Activated CD8-positive, alpha-beta memory T cell treated with anti-CD3 and anti-CD28 coated beads, Interleukin-2, amount 50 U/mL, for 1 hour (primary cell): Measurements from ENCODE around the gene C5AR2.
"Not testable (repeated sequence)": the region's sequence is repeated elsewhere in the genome, so short reads cannot be mapped to it uniquely, and the experiment has no call there.

Experiments
- DNase-seq: peaks from one replicate; pipeline ENCODE4 v3.0.0-alpha.2; 2020; ENCODE audit errors: extremely low read depth

C5AR2 gene

GRCh38 chr19:47331931-47332547 is at the start of gene C5AR2:
Gene C5AR2 (plus strand): TSS chr19:47332175. CDS start chr19:47340800, 8,625 bp downstream.
- DNase-seq: no peak

- no peak for DNase-seq
Observed at GRCh38 chr19:47283405-47284059, 48.4 kb upstream of the C5AR2 start.

DNA sequence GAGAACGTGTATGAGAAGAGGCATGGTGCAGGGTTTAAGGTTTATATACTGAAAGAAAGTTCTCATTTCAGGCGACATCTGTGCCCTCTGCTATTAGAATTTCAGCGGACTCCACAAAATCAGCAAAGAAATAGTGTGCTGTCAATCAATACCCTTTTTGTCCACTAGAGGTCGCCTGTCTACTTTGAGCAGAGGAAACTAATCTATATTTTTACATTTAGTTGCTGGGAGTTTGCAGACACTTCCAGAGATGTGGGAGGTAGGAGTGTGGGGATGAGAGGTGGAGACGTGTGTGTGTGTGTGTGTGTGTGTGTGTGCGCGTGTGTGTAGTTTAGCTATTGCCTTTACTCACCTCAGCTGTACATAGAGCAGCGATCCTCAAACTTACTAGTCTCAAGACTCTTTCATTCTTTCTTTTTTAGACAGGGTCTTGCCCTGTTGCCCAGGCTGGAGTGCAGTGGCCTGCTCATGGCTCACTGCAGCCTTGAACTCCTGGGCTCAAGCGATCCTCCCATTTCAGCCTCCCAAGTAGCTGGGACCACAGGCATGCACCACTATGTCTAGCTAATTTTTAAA is 47.6 kb upstream of the C5AR2 start:
- no peak for DNase-seq

GRCh38 chr19:47296036-47296435 is 35.9 kb upstream of the C5AR2 start:
- peak; percentile 81 for DNase-seq

GRCh38 chr19:47300867-47301266 is 31.1 kb upstream of the C5AR2 start:
- DNase-seq: not testable (repeated sequence)

DNA sequence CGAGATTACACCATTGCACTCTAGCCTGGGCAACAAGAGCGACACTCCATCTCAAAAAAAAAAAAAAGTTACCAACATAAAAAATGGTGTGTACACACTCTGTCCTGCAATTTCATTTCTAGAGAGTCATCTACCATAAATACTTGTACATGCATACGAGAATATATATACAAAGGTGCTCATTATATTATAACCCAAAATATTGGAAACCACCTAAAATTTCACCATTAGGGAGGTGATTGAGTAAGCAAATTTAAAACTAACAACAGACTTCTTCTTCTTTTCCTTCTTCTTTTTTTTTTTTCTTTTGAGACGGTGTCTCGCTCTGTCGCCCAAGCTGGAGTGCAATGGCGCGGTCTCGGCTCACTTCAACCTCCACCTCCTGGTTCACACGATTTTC is 29.7 kb upstream of the C5AR2 start:
- no peak for DNase-seq

DNA sequence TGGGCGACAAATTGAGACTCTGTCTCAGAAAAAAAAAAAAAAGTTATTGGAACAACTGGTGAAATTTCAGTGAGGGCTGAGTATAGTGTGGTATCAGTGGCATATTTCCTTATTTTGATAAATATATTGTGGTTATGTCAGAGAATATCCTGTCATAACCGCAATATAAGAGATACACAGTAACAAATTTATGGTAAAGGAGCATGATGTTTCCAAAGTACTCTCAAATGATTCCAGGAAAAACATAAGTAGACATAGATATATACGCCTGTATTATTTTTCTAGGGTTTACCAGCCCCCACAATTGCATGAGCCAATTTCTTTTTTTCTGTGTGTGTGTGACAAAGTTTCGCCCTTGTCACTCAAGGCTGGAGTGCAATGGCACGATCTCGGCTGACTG is 28.0 kb upstream of the C5AR2 start:
- DNase-seq: no peak

DNA sequence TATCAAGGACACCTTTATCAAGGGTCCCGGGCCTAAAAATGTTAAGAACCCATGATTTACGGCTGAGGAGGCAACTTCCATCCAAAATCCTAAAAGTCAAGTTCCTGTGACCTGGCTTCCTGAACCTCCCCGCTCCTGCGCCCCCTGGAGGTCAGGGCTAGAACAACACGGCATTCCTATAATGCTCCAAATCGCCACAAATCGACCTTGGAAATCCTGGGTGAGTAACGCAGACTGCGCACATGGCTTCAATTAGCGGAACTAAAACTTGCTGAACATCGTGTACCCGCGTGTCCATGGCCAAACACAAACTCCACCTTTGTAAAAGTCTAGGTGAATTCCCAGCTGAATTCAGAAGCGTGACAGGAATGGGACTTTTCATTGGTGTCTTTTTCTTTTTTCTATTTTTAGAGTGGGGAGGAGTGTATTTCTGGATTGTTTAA is 26.6 kb upstream of the C5AR2 start:
- DNase-seq: no peak

DNA sequence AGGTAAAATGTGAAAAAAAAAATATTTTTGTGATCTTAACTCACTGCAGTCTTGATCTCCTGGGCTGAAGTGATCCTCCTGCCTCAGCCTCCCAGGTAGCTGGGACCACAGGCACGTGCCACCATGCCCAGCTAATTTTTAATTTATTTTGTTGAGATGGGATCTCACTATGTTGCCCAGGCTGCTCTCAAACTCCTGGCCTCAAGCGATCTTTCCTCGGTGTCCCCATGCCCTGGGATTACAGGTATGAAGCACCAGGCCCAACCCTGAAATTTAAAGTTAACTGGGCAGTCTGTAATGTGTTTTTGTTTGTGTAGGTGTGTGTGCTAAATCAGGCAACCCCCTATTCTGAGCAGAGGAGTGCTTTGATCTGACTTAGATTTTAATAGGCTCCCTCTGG is 25.7 kb upstream of the C5AR2 start:
- no peak for DNase-seq

GRCh38 chr19:47309038-47309437 is 22.9 kb upstream of the C5AR2 start:
- DNase-seq: no peak

- no peak for DNase-seq
Observed at GRCh38 chr19:47309608-47310007, 22.4 kb upstream of the C5AR2 start, which contains the start of gene C5AR1. Gene C5AR1 (plus strand): TSS chr19:47309861. CDS start chr19:47309896, 35 bp downstream.

DNA sequence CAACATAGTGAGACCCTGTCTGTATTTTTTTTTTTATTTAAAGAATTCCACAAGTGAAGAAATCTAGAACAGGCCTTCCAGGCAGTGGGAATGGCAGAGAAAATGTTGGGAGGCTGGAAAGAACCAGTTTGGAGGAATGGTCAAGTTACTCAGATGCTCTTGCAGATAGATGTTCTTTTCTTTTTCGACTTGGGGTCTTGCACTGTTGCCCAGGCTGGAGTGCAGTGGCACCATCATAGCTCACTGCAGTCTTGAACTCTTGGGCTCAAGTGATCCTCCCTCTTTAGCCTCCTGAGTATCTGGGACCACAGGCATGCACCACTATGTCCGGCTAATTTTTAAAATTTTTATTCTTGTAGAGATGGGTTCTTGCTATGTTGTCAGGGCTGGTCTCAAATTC is 21.7 kb upstream of the C5AR2 start:
- no peak for DNase-seq

- no peak for DNase-seq
Observed at GRCh38 chr19:47310819-47311218, 21.2 kb upstream of the C5AR2 start.

- no peak for DNase-seq
Observed at GRCh38 chr19:47312366-47313006, 19.5 kb upstream of the C5AR2 start.

DNA sequence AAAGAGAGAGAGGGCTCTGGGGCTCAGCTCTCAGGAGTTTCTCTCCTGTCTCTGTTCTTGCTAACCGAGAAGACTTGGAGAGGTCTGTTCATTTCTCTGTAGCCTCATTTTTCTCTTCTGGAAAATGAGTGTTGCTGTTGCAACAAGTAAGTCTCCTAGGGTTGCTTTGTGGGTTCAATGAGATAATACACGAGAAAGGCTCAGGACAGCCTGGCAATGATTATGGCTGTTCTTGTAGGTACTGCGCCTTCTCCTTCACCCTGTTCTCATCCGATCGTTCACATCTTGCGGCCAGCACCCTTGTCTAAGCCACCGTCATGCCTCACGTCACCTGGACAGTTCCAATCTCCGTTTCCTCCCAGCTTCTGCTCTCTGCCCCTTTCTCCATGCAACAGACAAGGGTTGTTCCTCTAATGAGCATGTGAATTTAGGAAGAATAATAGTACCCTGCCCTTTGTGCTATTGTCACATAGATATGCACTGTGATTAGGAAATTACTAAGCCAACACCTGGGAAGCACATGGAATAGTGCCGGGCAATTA is 18.1 kb upstream of the C5AR2 start:
- no peak for DNase-seq

DNA sequence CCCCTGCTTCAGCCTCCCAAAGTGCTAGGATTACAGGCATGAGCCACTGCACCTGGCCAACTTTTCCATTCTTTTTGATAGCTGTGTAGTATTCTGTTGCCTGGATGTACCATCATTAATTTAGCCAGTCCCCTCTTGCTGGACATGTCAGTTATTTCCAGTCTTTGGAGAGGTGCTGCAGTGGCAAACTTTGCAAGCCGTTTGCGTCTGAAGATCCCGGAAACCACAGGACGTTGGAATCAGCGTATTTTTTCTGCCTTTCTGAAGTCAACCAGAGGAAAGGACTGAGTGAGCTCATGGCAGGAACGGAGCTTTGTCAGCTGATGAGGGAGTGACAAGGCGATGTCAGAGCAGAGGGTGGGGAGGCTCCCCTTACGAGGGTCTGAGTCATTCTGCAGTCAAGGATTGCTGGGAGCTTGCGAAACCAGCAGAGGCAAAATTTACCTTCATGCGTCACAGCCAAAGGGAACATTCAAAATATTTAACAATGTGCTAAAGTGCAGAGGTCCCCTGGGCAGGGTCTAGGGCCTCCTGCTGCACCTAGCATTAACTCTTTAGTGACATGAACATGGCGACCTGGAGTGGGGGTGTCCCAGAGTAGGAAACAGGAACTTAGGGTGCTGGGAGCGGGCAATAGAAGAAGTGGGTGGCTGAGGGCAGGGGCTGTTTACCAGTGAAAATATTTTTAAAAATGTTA is 16.7 kb upstream of the C5AR2 start:
- DNase-seq: no peak

DNA sequence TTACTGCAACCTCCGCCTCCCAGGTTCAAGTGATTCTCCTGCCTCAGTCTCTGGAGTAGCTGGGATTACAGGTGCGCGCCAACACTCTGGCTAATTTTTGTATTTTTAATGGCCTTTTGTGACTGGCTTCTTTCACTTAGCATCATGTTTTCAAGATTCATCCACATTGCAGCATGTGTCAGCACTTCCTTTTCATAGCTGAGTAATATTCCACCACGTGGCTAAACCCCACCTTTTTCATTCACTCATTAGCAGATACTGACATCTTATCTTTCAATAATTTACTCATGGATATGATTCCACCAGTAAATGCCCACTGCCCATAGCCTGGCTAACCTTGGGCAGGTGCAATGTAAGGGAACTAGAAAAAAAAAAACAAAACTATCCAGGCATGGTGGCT is 15.5 kb upstream of the C5AR2 start:
- DNase-seq: no peak

GRCh38 chr19:47319923-47320871 is 11.8 kb upstream of the C5AR2 start:
- no peak for DNase-seq

DNA sequence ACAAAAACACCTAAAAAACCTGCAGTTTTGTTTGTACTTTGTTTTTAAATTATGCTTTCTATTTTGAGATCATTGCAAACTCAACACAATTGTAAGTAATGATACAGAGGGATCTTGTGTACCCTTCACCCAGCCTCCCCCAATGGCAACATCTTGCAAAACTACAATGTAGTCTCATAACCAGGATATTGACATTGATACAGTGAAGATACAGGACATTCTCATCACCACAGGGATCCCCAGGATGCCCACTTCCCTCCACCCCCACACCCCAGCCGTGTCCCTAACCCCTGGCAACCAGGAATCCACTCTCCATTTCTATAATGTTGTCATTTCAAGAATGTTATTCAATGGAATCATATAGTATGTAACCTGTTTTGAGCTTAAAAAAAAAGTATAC is 10.3 kb upstream of the C5AR2 start:
- DNase-seq: no peak

GRCh38 chr19:47322058-47322457 is 9.9 kb upstream of the C5AR2 start:
- no peak for DNase-seq

DNA sequence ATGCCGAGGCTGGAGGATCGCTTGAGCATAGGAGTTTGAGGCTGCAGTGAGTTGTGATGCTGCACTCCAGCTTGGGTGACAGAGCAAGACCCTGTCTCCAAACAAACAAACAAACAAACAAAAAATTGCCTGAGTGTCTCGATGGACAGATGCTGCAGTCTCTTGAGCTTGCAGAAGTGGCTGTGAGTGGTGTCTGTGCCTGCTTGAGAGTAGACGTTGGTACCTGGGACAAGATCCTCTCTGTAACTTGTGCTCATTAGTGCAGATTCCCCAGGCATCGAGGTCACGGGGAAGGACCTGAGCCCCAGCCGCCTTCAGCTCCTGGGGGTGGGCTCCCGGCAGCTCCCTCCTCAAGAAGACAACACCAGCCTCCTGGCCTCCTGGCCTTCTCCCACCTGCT is 8.6 kb upstream of the C5AR2 start:
- no peak for DNase-seq
